ENCODE results near the gene SAMD7.

SAMD7 gene

DNA sequence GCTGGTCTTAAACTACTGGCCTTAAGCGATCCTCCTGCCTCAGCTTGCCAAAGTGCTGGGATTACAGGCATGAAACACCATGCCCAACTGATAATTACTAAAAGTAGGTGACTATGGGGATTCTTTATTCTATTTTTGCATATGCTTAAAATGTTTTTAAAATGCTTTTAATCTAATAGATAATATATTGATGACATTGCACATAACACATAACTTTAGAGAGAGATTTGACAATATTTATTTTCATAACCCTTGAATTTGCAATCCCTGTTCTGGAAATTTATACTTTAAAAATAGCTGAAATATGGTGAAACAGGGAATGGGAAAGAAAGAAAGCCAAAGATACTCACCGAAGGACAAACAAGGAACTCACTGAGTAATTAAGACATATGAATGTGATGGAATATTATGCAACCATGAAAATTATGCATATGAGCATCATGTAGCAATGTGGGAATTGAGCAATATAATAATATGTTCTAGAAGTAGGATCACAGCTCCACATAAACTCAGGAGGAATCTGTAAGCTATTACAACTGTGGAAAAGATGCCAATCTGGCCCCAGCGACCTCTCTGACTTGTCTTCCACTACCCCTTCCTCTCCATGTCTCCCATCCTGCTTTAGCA lies 43.7 kb upstream of the SAMD7 start:
- H3K4me3 ChIP-seq (ENCODE audit: low read depth, low read length): no peak overlapping the region
- ChIA-PET CTCF (interaction anchor here (1.2 kb wide), 1 partner anchor 10 kb away, joined by 3 read pairs; no protein-coding TSS in a partner anchor), POLR2A (no interaction called here)
- no peak for DNase-seq (ENCODE audit: low read depth, low spot score)
- TF ChIP-seq, protein P1, sequence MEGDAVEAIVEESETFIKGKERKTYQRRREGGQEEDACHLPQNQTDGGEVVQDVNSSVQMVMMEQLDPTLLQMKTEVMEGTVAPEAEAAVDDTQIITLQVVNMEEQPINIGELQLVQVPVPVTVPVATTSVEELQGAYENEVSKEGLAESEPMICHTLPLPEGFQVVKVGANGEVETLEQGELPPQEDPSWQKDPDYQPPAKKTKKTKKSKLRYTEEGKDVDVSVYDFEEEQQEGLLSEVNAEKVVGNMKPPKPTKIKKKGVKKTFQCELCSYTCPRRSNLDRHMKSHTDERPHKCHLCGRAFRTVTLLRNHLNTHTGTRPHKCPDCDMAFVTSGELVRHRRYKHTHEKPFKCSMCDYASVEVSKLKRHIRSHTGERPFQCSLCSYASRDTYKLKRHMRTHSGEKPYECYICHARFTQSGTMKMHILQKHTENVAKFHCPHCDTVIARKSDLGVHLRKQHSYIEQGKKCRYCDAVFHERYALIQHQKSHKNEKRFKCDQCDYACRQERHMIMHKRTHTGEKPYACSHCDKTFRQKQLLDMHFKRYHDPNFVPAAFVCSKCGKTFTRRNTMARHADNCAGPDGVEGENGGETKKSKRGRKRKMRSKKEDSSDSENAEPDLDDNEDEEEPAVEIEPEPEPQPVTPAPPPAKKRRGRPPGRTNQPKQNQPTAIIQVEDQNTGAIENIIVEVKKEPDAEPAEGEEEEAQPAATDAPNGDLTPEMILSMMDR (IDR thresholded peaks at IDR 0.05; ENCODE audit: insufficient read depth, low read length, missing control alignments): no peak

DNA sequence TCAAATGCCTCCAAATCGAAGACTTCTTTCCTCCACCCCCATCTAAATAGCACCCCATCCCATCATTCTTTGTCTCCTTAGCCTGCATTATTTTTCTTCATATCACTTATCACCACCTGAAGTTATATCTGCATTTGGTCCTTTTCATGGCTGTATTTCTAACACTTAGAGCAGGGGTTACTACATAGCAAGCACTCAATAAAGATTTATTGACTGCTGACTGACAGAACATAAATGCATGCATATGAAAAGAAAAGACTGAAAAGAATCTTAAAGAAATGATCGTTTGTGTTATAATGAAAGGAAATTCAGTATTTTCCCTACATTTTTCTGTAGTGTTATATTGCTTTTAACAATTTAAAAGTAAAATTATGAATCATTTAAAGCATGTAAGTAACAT lies 43.0 kb upstream of the SAMD7 start:
- TF ChIP-seq, protein P1 (IDR thresholded peaks at IDR 0.05; ENCODE audit: insufficient read depth, low read length, missing control alignments): no peak
- CTCF ChIA-PET: interaction anchor here (1.2 kb wide), 1 partner anchor 9 kb away, joined by 3 read pairs; no protein-coding TSS in a partner anchor
- POLR2A ChIA-PET: no interaction called here

DNA sequence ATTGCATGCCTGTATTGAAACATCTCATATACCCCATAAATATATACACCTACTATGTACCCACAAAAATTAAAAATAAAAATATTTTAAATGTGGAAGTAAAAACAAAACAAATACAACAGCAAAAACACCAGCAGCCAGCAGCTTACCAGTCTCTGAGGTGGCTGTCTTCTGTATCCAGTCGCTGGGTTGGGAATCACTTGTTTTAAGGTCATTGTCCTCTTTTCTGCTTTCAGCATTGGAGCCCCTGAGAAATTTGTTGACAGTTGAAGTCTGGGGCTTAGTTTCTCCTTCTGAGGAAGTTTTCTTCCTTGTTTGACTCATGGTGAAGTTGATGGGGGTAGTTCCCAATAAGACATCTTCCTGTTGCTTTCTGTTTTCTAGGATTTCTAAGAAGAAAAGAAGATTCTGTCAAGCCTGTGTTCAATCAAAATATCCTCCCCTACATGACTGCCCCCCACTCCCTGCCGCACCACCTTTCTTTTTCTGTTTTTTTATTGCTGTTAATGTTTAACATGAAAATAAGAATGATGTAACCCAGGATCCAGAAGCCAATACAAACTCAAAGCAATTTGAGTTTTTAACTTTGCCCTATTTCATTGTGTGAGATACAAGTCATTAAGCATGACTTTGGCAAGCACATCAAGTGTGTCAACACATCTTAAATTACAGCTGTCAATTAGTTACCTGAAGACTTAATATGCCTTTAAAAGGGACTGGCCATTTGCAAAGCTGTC lies 41.7 kb upstream of the SAMD7 start, which contains the start of gene LRRC31:
Gene LRRC31, minus strand, starts transcription at position 452 of the 737 bp plus-strand sequence. Its CDS starts 128 bp downstream, at position 324.
- DNase-seq (ENCODE audit: low read depth, low spot score): no peak
- CTCF ChIA-PET: no interaction called here
- no peak within 1 kb of the TSS for H3K4me3 ChIP-seq (ENCODE audit: low read depth, low read length)
- TF ChIP-seq, protein P1 (IDR thresholded peaks at IDR 0.05; ENCODE audit: insufficient read depth, low read length, missing control alignments): no peak
- POLR2A ChIA-PET: no interaction called here

More for the DNA sequence above, 43.0 kb upstream of the SAMD7 start:
- no peak overlapping the region for H3K4me3 ChIP-seq (ENCODE audit: low read depth, low read length)
- DNase-seq (ENCODE audit: low read depth, low spot score): no peak

DNA sequence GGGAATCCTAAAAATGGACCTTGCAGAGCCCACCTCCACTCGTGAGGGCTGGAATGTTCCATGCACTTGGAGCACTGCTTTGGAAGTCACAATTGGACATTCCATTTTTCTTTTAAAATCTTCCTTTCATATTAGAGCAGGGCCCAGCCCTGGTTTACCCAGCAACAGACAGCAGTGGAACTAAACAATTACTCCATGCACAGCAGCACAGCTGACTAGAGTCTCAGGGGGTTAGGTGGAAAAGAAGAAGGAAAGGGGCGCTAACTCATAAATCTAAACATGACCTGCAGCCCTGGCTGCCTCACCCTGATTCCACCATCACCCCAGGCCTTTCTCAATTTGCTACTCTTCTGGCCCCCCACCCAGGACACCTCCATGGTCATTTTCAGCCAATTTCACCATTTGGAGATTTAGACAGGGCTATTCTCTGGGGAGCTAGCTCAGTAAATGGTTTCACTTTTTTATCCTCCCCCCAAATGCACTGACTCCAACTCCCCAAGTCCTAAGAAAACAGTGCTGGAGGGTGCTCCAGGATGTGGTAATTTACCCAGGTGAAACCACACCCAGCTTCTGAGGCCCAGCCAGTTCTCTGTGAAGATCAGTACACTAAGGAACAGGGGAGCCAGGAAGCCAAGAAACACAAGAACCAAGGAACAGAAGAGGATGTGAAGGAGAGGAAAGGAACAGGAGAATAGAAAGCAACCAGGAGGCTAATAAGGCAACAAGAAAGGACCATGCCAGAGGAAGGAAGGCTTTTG lies 40.1 kb upstream of the SAMD7 start:
- TF ChIP-seq, protein P1 (IDR thresholded peaks at IDR 0.05; ENCODE audit: insufficient read depth, low read length, missing control alignments): no peak
- CTCF ChIA-PET: interaction anchor here (1.0 to 1.5 kb wide), 2 partner anchors 9 to 10 kb away, joined by 4 to 5 read pairs; no protein-coding TSS in a partner anchor
- no peak overlapping the region for H3K4me3 ChIP-seq (ENCODE audit: low read depth, low read length)
- POLR2A ChIA-PET: no interaction called here
- DNase-seq (ENCODE audit: low read depth, low spot score): no peak

DNA sequence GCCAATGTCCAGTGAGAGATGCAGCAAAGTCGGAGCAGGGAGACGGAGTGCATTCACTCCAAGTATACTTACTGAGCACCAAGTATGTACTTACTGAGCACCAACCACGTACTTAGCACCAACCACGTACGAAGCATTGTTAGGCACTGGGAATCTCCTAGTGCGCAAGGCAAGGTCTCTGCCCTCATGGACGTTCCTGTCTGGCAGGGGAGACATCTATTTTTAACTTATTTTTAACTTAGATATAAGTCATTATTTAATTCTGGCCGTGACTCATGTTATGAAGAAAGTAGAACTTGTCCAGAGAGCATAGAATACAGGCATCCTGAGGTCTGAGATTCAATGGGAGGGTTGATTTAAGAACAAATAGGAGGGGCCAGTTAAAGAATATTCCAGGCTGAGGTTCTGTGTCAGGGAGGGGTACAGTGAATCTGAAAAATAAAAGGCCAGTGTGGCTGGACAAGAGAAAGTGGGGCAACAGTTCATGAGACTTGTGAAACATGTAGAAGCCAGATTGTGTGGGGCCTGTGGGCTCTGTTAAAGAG lies 32.3 kb upstream of the SAMD7 start:
- H3K4me3 ChIP-seq (ENCODE audit: low read depth, low read length): no peak overlapping the region
- DNase-seq (ENCODE audit: low read depth, low spot score): no peak
- TF ChIP-seq, protein P1 (IDR thresholded peaks at IDR 0.05; ENCODE audit: insufficient read depth, low read length, missing control alignments): no peak
- ChIA-PET POLR2A (no interaction called here), CTCF (no interaction called here)

All from AG04449 (cell line).